Measurements from ENCODE around the gene YY1.
"Not testable (repeated sequence)": the region's sequence is repeated elsewhere in the genome, so short reads cannot be mapped to it uniquely, and the experiment has no call there.

Gene YY1

DNA sequence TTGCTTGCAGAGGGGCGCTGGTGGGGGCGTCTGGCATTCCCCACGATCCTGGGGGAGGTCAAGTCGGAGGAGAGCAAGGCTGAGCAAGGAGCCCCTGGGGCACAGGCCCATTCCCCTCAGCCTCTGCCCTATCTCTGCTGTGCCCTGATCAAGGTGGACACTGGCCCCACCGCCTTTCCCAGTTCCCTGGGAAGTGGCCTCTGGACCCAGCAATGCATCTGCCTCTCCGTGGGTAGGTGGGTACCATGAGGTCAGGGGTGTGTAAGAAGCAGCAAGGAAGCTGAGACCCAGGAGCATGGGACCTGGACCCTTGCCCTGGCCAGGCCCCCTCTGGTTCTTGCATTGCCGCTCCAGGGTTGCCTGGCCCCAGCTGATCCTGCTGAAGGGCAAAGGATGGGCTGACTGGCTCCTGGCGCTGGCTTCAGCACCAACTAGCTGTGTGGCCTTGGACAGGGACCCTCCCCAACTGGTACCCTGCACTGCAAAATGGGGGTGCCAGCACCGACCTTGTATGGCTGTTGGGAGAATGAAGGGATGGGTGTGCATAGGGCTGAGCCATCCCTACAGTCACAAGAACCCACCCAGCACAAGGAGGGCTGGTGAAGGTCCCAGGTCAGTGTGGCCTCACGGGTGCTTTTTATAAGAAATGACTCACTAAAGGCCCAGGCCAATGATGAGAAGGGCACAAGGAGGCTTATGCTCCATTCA, 47.7 kb downstream of the YY1 start (continued):
- TF ChIP-seq, protein P1, sequence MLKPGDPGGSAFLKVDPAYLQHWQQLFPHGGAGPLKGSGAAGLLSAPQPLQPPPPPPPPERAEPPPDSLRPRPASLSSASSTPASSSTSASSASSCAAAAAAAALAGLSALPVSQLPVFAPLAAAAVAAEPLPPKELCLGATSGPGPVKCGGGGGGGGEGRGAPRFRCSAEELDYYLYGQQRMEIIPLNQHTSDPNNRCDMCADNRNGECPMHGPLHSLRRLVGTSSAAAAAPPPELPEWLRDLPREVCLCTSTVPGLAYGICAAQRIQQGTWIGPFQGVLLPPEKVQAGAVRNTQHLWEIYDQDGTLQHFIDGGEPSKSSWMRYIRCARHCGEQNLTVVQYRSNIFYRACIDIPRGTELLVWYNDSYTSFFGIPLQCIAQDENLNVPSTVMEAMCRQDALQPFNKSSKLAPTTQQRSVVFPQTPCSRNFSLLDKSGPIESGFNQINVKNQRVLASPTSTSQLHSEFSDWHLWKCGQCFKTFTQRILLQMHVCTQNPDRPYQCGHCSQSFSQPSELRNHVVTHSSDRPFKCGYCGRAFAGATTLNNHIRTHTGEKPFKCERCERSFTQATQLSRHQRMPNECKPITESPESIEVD (tag by site-specific recombination; IDR thresholded peaks at IDR 0.05), result no peak
- no peak for TF ChIP-seq ZNF624 (tag by site-specific recombination; IDR thresholded peaks at IDR 0.05)

DNA sequence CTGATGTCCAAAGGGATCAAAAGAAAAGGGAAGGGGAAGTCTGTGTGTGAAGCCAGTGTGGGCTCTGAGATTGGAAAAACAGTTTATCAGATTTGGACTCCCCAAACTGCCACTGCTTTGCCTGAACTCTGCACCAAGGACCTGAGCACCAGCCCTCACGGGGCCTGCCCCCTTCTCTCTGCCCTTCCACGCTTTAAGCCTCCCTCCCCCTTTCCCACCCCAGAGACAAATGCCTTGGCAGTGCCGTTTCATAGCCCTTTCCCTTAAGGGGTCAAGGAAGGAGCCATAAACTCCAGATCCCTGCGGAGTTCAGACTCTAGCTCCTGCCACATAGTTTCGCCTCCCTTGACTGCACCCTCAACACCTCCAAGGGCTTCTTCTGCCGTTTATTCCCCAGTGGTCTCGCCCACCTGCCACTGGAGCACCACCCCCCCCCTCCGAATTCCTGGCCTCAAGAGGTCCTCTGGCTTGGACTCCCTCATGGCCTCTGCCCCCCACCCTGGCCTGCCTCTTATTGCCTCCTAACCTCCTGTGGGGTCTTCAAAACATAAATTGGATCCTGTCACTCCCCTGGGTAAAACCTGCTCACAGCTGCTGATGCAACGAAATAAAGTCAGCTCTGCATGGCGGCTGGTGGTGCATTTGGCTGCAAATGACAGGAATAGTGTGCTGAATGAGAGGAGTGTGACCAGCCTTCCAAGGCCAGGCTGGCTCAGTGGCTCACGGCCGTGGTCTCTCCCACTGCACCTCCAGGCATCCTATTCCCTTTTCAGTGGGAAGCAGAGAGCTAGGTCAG, 48.5 kb downstream of the YY1 start:
- peaks cover 0 to 24% of the 10 kb centered on the region in 2 experiments; a peak in 2 of 3 replicates for H3K36me3 ChIP-seq (ENCODE audit: control insufficient read depth in 2 of 2, insufficient read depth in 1 of 2, low read length in 2 of 2)
- no peak overlapping the region for H3K4me3 ChIP-seq (ENCODE audit: low read depth, low read length)
- ChIA-PET CTCF (interaction anchor here (0.5 to 3.5 kb wide), 8 partner anchors 9 to 316 kb away, joined by 3 to 30 read pairs (median 4); no protein-coding TSS in a partner anchor), POLR2A (interaction anchor here (0.6 kb wide), 1 partner anchor 51 kb away, joined by 3 read pairs; no protein-coding TSS in a partner anchor)
- H3K9me3 ChIP-seq (ENCODE audit: control insufficient read depth, insufficient read depth, low read depth, low read length), result no peaks in the 10 kb centered on the region
- no peaks in the 10 kb centered on the region; the same call in 1 of the 2 replicates for H3K4me1 ChIP-seq (ENCODE audit: control insufficient read depth, insufficient read depth, low read length)
- H3K27ac ChIP-seq (ENCODE audit: extremely low read depth, low read depth, low read length), result peak overlapping the region; percentile 24; the same call in 1 of the 2 replicates
- peak; percentile 45; the same call in 1 of the 2 replicates for TF ChIP-seq ZNF398 (tag by site-specific recombination; IDR thresholded peaks at IDR 0.05)
- TF ChIP-seq ZNF341 (tag by site-specific recombination; IDR thresholded peaks at IDR 0.05; ENCODE audit: low read depth), result peak; percentile 91
- TF ChIP-seq ZNF274 (IDR thresholded peaks at IDR 0.05; ENCODE audit: low read length), result no peak
- no peak for TF ChIP-seq ZNF274 (tag by site-specific recombination; IDR thresholded peaks at IDR 0.05; ENCODE audit: borderline replicate concordance)
- TF ChIP-seq ZBTB26 (tag by site-specific recombination; optimal IDR thresholded peaks at IDR 0.05), result no peak
- no peak for TF ChIP-seq HOXA7 (CRISPR knock-in tag; IDR thresholded peaks at IDR 0.05; ENCODE audit: borderline replicate concordance)
- TF ChIP-seq ZNF423 (tag by site-specific recombination; IDR thresholded peaks at IDR 0.05), result peak; percentile 34; the same call in 1 of the 2 replicates
- peak; percentile 41; the same call in 1 of the 2 replicates for TF ChIP-seq ZBTB48 (tag by site-specific recombination; IDR thresholded peaks at IDR 0.05)
- TF ChIP-seq SP2 (tag by site-specific recombination; IDR thresholded peaks at IDR 0.05), result peak; percentile 3; the same call in 1 of the 2 replicates
- peak; percentile 57; the same call in 1 of the 2 replicates for TF ChIP-seq ZIC2 (tag by site-specific recombination; IDR thresholded peaks at IDR 0.05)
- TF ChIP-seq GLIS1 (tag by site-specific recombination; IDR thresholded peaks at IDR 0.05), result peak; percentile 75
- TF ChIP-seq ZBTB44 (tag by site-specific recombination; IDR thresholded peaks at IDR 0.05), result peak; percentile 59

- H3K36me3 ChIP-seq (ENCODE audit: control insufficient read depth in 2 of 2, insufficient read depth in 1 of 2, low read length in 2 of 2), result peaks cover 0 to 24% of the 10 kb centered on the region in 2 experiments; a peak in 2 of 3 replicates
- not testable (repeated sequence) for H3K9me3 ChIP-seq (ENCODE audit: control insufficient read depth, insufficient read depth, low read depth, low read length); H3K4me3 ChIP-seq (ENCODE audit: low read depth, low read length); H3K4me1 ChIP-seq (ENCODE audit: control insufficient read depth, insufficient read depth, low read length)
- ChIA-PET POLR2A (interaction anchor here (0.6 kb wide), 1 partner anchor 21 kb away, joined by 4 read pairs; no protein-coding TSS in a partner anchor), CTCF (interaction anchor here (0.5 to 1.8 kb wide), 5 partner anchors 10 to 1496 kb away, joined by 3 to 6 read pairs (median 4); no protein-coding TSS in a partner anchor)
- 0 out of 2 replicates have a peak, but pooled peaks have one; percentile 20 for TF ChIP-seq BCL11B (tag by site-specific recombination; IDR thresholded peaks at IDR 0.05; ENCODE audit: low read depth)
- H3K27ac ChIP-seq (ENCODE audit: extremely low read depth, low read depth, low read length), result peak overlapping the region; percentile 24; the same call in 1 of the 2 replicates
Observed at GRCh38 chr14:100287998-100288295, 49.0 kb downstream of the YY1 start.

All from HEK293 (cell line).